Gastrocnemius medialis (tissue), 4 donors: ENCODE results near the gene USF3. TPM values are rescaled to one million over a fixed set of nuclear protein-coding genes. Genes with fewer than 3 reads are reported as not detected.

Source experiments
- ATAC-seq, 2 donors: fragments of 150-250 bp; one replicate each; pipeline ENCODE4 v1.9.1; 2016
- DNase-seq, 2 donors: peaks; one replicate each; pipeline ENCODE4 v3.0.0-alpha.2; 2019
- H3K27ac ChIP-seq, 4 donors: fragments of 200-600 bp; sonication (generic); 1 replicate in 1 of 4; 2 replicates in 3 of 4; pipeline ENCODE4 v1.5.1; 2016 to 2018; ENCODE audit warnings: mild to moderate bottlenecking in 2 of 4, moderate library complexity in 1 of 4
- H3K27me3 ChIP-seq, 3 donors: fragments of 200-600 bp; sonication (generic) in 2 of 3; 1 replicate in 1 of 3; 2 replicates in 2 of 3; pipeline versions ENCODE4 v1.5.1 to v1.6.0; 2016 to 2019; ENCODE audit warnings: mild to moderate bottlenecking in 1 of 3, moderate library complexity in 1 of 3
- H3K36me3 ChIP-seq, 2 donors: fragments of 200-600 bp; sonication (generic) in 1 of 2; one replicate each; pipeline ENCODE4 v1.5.1; 2017 to 2018
- H3K4me1 ChIP-seq, 2 donors: fragments of 200-600 bp; sonication (generic) in 1 of 2; one replicate each; pipeline ENCODE4 v1.5.1; 2016 to 2017; ENCODE audit warnings: mild to moderate bottlenecking in 2 of 2
- H3K4me3 ChIP-seq, 4 donors: fragments of 200-600 bp; sonication (generic) in 3 of 4; 1 replicate in 1 of 4; 2 replicates in 3 of 4; pipeline ENCODE4 v1.5.1; 2016 to 2019; ENCODE audit warnings: mild to moderate bottlenecking in 2 of 4
- H3K9me3 ChIP-seq, 3 donors: fragments of 200-600 bp; sonication (generic) in 2 of 3; 1 replicate in 1 of 3; 2 replicates in 2 of 3; pipeline ENCODE4 v1.5.1; 2016 to 2019
- POLR2A ChIP-seq, 2 donors: fragments of 450-650 bp; IDR thresholded peaks; one replicate each; pipeline ENCODE4 v1.6.1; 2017; ENCODE audit warnings: antibody characterized with exemption in 2 of 2, mild to moderate bottlenecking in 2 of 2, moderate library complexity in 2 of 2
- in situ Hi-C, 4 donors: fragments of 200-750 bp; cut with MboI; loops; one replicate each; pipeline versions ENCODE4 v1.15.0 to v1.8.0; 2017; ENCODE audit warnings: low sequenced_read_pairs in 4 of 4
- intact Hi-C: fragments of 100-400 bp; cut with DNase I; formaldehyde crosslinking; loops from one replicate; pipeline ENCODE4 v1.15.1; 2023; ENCODE audit warnings: low total_unique reads
- total RNA-seq, 4 donors: library from RNA; depleted of rRNA; stranded (reverse); fragments of >200 nt; gene quantifications; one replicate each; pipeline versions ENCODE4 v1.1.0 to v1.2.3, GENCODE V29; 2016
- TF ChIP-seq, protein P1 (sequence below), 5 experiments: fragments of 450-650 bp in 3 of 5; fragments of 200-600 bp in 2 of 5; sonication (generic) in 2 of 5; IDR thresholded peaks in 4 of 5; conservative IDR thresholded peaks in 1 of 5; 1 replicate in 4 of 5; 2 replicates in 1 of 5; pipeline ENCODE4 v1.5.1; 2016 to 2019; ENCODE audit warnings: antibody characterized with exemption in 5 of 5, mild to moderate bottlenecking in 3 of 5, moderate library complexity in 3 of 5

Gene USF3
- total RNA-seq, 4 donors from 2014 or later = 35.7 to 49.6 (median 40.1) TPM

DNA sequence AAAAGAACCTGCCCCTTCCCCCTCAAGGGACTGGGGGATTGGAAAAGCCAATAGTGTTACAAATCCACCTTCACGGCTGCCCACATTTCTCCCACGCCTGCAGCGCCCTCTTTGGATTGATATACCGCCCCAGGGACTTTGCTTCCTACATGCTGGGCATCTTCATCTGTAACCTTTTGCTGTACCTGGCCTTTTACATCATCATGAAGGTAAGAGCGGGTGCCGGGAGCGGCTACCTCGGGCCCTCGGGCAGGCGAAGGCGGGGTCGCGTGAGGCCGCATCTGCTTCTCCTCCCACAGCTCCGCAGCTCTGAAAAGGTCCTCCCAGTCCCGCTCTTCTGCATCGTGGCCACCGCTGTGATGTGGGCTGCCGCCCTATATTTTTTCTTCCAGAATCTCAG is 73.1 kb downstream of the USF3 start:
- Histone ChIP-seq H3K36me3 (no peaks in the 10 kb centered on the region), H3K27ac (no peak overlapping the region), H3K9me3 (no peaks in the 10 kb centered on the region), H3K4me3 (no peak overlapping the region), H3K4me1 (peaks cover 15 to 21% of the 10 kb centered on the region in 2 donors), H3K27me3 (no peaks in the 10 kb centered on the region)
- in situ Hi-C loops = loop anchor here in 1 of 4 donors (25.0 kb wide), 1 partner anchor 561 kb away; no protein-coding TSS in a partner anchor
- ATAC-seq (no peak), DNase-seq (no peak)
- no peak for TF ChIP-seq POLR2A (IDR thresholded peaks at IDR 0.05)
- TF ChIP-seq, protein P1, sequence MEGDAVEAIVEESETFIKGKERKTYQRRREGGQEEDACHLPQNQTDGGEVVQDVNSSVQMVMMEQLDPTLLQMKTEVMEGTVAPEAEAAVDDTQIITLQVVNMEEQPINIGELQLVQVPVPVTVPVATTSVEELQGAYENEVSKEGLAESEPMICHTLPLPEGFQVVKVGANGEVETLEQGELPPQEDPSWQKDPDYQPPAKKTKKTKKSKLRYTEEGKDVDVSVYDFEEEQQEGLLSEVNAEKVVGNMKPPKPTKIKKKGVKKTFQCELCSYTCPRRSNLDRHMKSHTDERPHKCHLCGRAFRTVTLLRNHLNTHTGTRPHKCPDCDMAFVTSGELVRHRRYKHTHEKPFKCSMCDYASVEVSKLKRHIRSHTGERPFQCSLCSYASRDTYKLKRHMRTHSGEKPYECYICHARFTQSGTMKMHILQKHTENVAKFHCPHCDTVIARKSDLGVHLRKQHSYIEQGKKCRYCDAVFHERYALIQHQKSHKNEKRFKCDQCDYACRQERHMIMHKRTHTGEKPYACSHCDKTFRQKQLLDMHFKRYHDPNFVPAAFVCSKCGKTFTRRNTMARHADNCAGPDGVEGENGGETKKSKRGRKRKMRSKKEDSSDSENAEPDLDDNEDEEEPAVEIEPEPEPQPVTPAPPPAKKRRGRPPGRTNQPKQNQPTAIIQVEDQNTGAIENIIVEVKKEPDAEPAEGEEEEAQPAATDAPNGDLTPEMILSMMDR (IDR thresholded peaks at IDR 0.05 in 4 of 5, conservative IDR thresholded peaks at IDR 0.05 in 1 of 5) = no peak
- intact Hi-C loops = no loop called here

DNA sequence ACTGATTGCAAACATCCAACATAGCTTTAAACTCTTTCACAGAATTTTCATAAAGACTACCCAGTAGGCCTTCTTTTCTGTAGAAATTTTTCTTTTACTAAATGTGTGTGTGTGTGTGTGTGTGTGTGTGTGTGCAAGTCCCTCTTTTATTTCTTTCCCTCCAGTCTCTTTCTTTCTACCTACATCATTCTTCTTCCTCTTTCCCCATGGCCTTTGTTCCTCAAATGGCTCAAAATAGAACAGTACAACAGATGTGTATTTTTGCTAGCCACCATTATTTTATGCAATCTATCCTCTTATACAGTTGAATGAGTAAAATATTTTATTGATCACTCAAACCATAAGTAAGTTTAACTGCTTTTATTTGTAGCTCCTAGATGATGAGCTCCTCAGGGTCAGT is 76.4 kb downstream of the USF3 start:
- ATAC-seq (no peak), DNase-seq (no peak)
- intact Hi-C loops = no loop called here
- no peak overlapping the region for H3K4me3 ChIP-seq
- H3K36me3 ChIP-seq = no peaks in the 10 kb centered on the region
- TF ChIP-seq POLR2A (IDR thresholded peaks at IDR 0.05) = no peak
- TF ChIP-seq, protein P1 (IDR thresholded peaks at IDR 0.05 in 4 of 5, conservative IDR thresholded peaks at IDR 0.05 in 1 of 5) = no peak
- H3K9me3 ChIP-seq = no peaks in the 10 kb centered on the region
- H3K4me1 ChIP-seq = peaks cover 0 to 7% of the 10 kb centered on the region in 2 donors
- no peaks in the 10 kb centered on the region for H3K27me3 ChIP-seq
- in situ Hi-C loops = loop anchor here in 1 of 4 donors (25.0 kb wide), 1 partner anchor 558 kb away; no protein-coding TSS in a partner anchor
- H3K27ac ChIP-seq = no peak overlapping the region

DNA sequence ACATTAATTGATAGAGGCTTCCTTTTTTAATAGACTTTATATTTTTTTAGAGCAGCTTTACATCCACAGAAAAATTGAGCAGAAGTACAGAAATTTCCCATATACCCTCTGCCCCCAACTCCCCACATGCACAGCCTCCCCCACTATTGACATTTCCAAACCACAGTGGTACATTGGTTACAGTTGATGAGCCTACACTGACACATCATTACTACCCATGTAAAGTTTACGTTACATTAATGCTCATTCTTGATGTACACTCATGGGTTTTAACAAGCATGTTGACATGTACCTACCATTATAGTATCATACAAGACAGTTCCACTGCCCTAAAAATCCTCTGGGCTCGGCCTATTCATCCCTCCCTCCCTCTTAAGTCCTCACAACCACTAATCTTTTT is 78.7 kb downstream of the USF3 start:
- Histone ChIP-seq H3K27ac (no peak overlapping the region), H3K4me3 (no peak overlapping the region), H3K9me3 (no peaks in the 10 kb centered on the region), H3K27me3 (no peaks in the 10 kb centered on the region), H3K36me3 (no peaks in the 10 kb centered on the region), H3K4me1 (peaks cover 7 to 22% of the 10 kb centered on the region in 2 donors)
- intact Hi-C loops = no loop called here
- in situ Hi-C loops = loop anchor here in 1 of 4 donors (25.0 kb wide), 1 partner anchor 555 kb away; no protein-coding TSS in a partner anchor
- DNase-seq (no peak), ATAC-seq (no peak)
- TF ChIP-seq POLR2A (IDR thresholded peaks at IDR 0.05) = no peak
- TF ChIP-seq, protein P1 (IDR thresholded peaks at IDR 0.05 in 4 of 5, conservative IDR thresholded peaks at IDR 0.05 in 1 of 5) = no peak

DNA sequence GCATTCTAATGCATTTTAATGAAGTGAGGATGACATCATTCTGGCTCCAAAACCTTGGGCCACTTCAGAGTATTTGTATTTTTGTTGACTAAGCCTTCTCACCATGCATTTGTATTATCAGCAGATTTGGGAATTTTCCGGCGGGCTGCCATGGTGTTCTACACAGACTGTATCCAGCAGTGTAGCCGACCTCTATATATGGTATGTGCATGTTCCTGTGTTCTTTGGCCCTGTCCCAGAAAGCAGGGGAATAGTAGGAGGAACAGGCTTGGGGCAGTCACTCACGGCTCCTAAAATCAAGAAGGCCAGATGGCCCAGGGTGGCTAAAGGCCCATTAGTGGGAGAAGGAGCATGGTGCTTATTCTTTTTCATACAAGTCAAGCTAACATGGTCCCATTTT is 80.5 kb downstream of the USF3 start:
- DNase-seq = no peak
- peaks cover 7 to 22% of the 10 kb centered on the region in 2 donors for H3K4me1 ChIP-seq
- no peak overlapping the region for H3K4me3 ChIP-seq
- ATAC-seq = peak in 1 of 2 donors; percentile 49
- in situ Hi-C loops (loop anchor here in 1 of 4 donors (25.0 kb wide), 1 partner anchor 554 kb away; no protein-coding TSS in a partner anchor), intact Hi-C loops (no loop called here)
- TF ChIP-seq POLR2A (IDR thresholded peaks at IDR 0.05) = no peak
- TF ChIP-seq, protein P1 (IDR thresholded peaks at IDR 0.05 in 4 of 5, conservative IDR thresholded peaks at IDR 0.05 in 1 of 5) = no peak
- no peaks in the 10 kb centered on the region for H3K27me3 ChIP-seq
- no peaks in the 10 kb centered on the region for H3K36me3 ChIP-seq
- H3K27ac ChIP-seq = no peak overlapping the region
- H3K9me3 ChIP-seq = no peaks in the 10 kb centered on the region

DNA sequence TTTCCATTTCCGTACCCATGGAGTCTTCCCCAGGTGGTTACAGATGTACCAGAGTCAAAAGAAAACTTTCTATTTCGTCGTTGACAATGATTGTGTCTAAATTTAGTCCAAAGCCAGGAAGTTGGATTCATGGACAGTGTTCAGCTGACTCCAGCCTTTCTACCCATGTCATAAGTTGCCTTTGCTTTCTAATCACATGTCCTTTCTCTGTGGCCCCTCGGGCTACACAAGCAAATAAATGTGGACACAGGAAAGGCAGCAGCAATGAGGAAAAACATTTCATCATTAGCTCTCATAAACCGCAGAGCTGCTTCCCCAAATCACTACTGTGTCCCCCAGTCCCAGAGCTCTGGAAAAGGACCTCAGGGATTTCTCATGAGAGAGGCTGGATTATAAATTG is 82.0 kb downstream of the USF3 start:
- in situ Hi-C loops = loop anchor here in 1 of 4 donors (25.0 kb wide), 1 partner anchor 552 kb away; no protein-coding TSS in a partner anchor
- ATAC-seq = peak in 1 of 2 donors; percentile 64
- no peaks in the 10 kb centered on the region for H3K36me3 ChIP-seq

More for the DNA sequence above, 82.0 kb downstream of the USF3 start:
- Histone ChIP-seq H3K4me3 (no peak overlapping the region), H3K9me3 (no peaks in the 10 kb centered on the region), H3K4me1 (peaks cover 7 to 22% of the 10 kb centered on the region in 2 donors), H3K27ac (no peak overlapping the region), H3K27me3 (no peaks in the 10 kb centered on the region)
- DNase-seq = no peak
- TF ChIP-seq, protein P1 (IDR thresholded peaks at IDR 0.05 in 4 of 5, conservative IDR thresholded peaks at IDR 0.05 in 1 of 5) = no peak
- TF ChIP-seq POLR2A (IDR thresholded peaks at IDR 0.05) = no peak
- intact Hi-C loops = no loop called here
